ENCODE results near the gene TLR8. TPM values are rescaled to one million over a fixed set of nuclear protein-coding genes. Genes with fewer than 3 reads are reported as not detected.

The TLR8 gene
- not detected for total RNA-seq

DNA sequence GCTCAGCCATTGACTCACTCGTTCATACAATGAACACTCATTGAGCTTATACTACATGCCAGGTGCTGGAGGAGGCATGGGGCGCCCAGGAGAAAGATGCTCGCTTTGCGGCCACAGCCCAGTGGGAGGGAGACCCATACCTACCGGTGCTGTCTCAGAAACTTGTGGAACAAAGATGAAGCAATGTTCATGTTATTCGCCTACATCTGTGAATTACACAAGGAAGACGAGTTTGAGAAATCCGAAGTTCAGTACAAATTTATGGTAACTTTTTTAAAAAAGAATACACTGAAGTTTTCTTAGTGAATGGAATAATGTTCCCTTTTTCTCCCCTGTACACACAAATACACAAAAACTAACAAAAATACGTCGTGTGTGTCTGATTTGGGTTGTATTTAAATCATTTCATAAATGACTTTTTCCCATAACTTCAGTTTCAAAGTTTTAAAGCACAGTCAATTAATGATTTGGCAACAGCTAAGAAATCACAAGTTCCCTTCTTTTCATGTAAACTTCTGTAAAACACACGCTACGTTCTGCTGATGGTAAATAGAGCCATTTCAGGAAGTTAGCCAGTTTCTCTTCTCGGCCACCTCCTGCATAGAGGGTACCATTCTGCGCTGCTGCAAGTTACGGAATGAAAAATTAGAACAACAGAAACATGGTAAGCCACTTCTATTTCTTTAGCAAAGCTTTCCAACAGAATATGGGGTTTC, at the start of gene TLR8:
Gene TLR8, plus strand, starts transcription at position 575 of the 716 bp plus-strand sequence. Its CDS starts 87 bp downstream, at position 662.
- no peak for DNase-seq

DNA sequence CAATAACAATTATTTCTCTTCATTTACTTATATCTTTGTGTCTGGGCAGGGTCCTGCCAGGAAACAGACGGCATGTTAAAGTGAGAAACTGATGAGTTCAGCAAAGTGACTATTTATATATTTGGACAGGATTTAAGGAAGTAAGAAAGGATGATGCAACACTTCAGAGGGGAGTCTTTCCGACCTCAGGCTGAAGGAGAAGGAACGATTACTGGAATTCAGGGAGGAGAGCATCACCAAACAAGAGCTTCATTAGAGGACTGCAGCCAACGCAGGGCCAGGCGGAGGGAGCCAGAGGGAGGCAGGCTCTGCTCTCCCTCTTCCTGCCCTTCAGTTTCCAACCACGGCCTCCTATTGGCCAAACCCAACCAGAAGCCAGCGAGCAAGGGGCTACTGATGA, 41.1 kb upstream of the TLR8 start:
- no peak for DNase-seq

DNA sequence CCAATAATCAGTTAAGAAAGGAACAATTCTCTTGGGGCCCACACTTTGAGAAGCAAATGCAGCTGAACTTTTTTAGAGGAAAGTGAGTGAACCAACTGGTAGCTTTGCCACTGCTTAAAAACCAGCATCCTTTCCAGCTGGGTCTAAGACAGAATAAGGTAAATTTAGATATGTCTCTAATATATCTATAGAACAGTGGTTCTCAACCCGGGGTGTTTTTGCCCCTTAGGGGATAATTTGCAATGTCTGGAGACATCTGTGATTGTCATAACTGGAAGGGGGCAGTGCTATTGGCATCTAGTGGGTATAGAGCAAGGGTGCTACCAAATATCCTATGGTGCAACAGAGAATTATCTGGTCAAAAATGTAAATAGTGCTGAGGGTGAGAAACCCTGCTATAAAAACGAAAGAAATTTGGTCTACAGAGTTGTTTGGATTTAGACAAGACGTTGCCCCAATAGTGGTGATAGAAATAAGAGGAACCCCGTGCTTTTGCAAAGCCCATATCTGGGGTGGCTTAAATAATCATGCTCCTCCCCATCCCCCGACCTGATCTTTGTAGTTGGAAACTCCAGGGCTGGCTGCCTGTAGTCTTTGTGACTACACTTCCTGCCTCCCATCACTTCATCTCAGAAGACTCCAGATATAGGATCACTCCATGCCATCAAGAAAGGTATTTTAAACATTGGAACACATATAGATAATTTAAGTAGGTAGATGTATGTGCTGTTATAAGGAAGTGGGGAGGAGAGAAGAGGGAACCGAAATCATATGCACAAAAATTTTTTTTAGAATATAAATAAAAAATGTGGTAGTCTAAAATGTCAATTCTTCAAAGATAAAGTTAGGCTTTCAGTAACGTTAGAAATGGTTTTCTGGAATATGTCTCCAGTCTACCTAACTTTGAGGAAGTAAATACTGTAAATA, 39.7 kb upstream of the TLR8 start, which contains the start of gene TLR7:
Gene TLR7, plus strand, starts transcription at position 622 of the 927 bp plus-strand sequence. CDS start 507 bp downstream, outside the sequence.
- no peak for DNase-seq

DNA sequence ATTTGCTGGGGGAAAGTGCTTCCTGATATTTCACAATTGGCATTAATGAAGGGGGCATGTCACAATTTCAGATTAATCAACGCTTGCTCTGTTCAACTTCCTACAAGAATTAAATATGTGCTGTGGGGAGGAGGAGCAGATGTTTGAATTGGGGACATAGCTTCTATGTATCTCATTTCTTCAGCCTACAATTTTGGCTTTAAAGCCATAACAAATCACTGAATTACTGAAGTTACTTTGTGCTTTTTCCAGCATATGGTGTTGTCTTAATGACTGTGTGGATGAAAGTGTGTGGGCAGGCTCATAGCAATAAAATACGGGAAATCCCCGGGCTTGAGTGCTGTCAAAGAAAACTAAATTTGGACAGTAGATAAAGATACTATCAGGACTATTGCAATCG, 38.7 kb upstream of the TLR8 start:
- no peak for DNase-seq

DNA sequence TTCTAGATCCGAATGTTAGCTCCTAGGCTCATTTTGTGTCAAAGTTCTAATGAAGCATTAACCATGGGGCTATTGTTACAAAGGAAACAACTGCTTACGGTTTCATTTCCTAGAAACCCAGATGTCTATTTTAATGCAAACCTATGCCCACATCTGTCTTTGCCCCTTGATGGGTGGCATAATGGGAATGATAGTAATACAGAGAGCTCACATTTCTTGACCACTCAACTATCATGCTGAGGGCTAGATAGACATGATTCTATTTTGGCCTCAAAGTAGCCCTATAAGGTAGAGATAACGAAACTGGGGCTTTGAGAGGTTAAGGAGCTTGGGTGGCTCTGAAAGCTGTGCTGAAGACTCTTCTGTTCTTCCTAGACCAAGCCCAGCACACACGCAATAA, 37.7 kb upstream of the TLR8 start:
- DNase-seq: no peak

DNA sequence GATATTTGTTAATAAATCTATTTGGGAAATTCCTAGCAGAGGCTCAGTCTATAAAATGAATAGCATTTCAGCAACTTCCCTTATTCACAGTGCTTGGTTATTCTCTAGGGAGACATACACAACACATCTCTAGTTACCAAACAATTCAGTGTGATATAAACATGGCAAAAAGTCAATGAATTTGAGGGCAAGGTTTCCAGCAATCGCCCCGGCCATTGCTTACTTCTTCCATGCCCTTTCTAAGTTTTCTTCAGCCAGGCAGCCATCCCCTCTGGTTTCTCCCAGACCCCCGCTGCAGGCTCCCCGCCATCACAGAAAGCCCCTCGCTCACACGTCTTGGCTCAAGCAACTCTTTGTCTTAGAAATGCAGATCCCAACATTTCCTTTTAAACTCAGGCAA, 35.2 kb upstream of the TLR8 start:
- no peak for DNase-seq

DNA sequence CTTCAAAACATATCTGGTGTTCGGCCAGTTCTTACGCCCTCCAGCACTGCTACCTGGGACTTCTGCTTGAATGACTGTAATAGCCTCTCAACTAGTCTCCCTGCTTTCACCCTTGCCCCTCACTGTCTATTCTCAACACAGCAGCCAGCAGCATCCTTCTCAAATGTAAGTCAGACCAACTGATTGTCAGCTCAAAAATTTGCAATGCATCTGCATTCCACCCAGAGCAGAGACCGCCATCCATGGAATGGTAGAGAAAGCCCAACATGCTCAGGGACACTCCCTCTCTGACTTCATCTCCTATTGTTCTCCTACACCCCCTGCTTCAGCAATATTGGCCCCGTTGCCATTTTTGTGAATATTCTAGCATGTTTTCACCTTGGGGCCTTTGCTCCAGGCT, 33.7 kb upstream of the TLR8 start:
- no peak for DNase-seq

DNA sequence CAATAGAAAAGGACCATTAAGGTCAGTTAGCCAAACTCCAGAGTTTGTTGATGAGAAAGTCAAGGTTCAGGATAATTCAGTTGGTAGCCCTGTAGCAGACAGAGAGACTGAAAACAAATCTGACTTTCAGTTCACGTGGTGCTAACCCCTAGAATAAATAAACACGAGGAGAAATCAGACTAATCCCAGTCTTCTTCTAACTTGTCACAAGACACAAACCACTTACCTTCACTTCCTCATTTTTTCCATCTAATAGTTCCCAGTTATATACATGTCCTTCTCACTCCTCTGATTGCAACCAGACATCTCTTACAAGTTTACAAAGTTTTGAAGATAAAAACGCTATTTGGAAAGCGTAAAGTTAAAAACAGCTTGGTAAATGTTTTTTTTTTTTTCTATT, 31.8 kb upstream of the TLR8 start:
- no peak for DNase-seq

DNA sequence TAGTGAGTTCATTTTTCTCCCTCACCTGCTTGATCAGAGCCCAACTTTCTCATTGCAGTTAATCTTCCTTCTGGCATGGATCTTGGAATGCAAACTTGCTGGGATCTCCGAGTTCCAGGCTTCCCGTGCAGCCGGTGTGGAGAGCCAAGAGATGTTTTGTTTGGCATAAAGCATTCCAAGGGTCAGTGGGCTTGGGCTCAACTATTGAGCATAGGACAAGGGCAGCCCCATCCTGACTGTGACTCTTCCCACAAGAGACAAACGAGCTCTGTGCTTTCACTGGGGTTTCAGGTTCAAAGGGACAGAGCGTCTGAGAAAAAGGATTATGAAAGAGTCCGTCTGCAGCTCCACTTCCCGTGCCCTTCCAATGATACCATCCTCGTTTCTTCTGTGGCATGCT, 29.0 kb upstream of the TLR8 start:
- DNase-seq: no peak

DNA sequence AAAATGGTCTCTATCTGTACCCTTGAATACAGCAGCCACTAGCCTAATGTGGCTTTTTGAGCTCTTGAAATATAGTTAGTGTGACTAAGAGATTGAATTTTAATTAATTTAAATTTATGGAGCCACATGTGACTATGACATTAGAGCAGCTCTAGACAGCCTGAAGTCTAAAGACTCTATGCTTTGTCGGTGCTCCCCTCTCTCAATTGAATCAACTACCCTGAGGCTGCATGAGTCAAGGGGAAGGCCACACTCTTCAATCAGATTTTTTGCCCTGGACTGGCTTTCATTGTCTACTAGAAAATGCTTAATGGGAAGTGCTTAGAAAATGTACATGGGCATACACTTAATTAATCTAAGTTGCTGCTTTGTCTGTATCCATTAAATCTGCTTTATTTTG, 27.9 kb upstream of the TLR8 start:
- no peak for DNase-seq

DNA sequence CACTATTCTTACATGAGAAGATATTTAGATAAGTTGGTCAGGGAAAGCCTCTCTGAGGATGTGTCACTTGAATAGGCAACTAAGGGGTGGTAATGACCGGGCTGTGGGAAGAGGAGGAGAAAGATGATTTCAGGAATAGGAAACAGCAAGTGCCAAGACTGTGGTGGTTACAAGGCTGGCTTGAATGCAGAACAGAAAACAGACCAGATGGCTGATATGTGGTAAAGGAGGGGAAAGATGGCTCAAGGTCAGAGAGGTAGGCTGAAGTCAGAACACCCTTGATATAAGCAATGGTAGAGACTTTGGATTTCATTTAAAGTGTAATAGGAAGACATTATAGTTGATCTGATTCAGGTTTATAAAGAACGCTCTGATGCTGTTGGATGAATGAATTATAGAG, 24.5 kb upstream of the TLR8 start:
- DNase-seq: no peak

DNA sequence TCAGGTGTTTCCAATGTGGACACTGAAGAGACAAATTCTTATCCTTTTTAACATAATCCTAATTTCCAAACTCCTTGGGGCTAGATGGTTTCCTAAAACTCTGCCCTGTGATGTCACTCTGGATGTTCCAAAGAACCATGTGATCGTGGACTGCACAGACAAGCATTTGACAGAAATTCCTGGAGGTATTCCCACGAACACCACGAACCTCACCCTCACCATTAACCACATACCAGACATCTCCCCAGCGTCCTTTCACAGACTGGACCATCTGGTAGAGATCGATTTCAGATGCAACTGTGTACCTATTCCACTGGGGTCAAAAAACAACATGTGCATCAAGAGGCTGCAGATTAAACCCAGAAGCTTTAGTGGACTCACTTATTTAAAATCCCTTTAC, 20.9 kb upstream of the TLR8 start:
- no peak for DNase-seq

DNA sequence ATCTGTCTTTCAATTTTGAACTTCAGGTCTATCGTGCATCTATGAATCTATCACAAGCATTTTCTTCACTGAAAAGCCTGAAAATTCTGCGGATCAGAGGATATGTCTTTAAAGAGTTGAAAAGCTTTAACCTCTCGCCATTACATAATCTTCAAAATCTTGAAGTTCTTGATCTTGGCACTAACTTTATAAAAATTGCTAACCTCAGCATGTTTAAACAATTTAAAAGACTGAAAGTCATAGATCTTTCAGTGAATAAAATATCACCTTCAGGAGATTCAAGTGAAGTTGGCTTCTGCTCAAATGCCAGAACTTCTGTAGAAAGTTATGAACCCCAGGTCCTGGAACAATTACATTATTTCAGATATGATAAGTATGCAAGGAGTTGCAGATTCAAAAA, 19.9 kb upstream of the TLR8 start:
- DNase-seq: no peak

DNA sequence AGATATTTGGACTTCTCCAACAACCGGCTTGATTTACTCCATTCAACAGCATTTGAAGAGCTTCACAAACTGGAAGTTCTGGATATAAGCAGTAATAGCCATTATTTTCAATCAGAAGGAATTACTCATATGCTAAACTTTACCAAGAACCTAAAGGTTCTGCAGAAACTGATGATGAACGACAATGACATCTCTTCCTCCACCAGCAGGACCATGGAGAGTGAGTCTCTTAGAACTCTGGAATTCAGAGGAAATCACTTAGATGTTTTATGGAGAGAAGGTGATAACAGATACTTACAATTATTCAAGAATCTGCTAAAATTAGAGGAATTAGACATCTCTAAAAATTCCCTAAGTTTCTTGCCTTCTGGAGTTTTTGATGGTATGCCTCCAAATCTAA, 19.3 kb upstream of the TLR8 start:
- DNase-seq: no peak

DNA sequence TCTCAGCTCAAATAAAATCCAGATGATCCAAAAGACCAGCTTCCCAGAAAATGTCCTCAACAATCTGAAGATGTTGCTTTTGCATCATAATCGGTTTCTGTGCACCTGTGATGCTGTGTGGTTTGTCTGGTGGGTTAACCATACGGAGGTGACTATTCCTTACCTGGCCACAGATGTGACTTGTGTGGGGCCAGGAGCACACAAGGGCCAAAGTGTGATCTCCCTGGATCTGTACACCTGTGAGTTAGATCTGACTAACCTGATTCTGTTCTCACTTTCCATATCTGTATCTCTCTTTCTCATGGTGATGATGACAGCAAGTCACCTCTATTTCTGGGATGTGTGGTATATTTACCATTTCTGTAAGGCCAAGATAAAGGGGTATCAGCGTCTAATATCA, 18.7 kb upstream of the TLR8 start:
- no peak for DNase-seq

DNA sequence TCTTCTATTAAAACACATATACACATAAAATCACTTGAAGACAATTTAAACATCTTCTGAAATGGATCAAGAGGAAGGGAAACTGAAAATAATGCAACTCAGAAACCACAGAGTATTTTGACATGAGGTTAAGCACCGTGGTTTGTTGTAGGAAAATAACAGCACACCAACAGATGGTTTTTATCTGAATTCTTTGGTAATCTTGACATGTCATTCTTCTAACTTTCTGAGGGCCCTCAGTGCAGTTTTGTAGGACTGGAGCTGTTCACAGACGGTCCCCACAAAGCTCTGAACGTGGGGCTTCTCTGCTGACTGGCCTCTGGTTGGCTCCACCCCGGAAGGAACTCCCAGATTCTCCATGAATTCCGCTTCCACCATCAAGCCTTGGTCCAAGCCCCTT, 16.0 kb upstream of the TLR8 start:
- no peak for DNase-seq

DNA sequence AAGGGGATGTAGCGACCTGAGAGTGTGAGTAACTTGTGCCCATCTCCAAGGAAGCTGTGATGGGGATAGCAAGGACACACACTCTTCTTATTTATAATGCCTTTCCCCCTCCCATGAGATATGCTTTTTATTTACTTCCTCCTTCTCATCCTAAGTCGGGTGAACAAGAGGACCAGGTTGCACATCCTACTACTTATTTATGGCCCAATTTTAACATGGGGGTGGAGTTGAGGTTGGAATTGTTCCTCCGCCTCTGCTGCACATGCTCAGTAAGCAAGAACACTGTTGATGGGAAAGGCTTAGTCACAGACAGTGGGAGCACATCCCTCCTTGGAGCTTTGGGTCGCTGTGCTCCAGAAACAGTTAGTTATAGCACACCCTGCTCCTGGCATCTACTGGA, 15.2 kb upstream of the TLR8 start:
- no peak for DNase-seq

DNA sequence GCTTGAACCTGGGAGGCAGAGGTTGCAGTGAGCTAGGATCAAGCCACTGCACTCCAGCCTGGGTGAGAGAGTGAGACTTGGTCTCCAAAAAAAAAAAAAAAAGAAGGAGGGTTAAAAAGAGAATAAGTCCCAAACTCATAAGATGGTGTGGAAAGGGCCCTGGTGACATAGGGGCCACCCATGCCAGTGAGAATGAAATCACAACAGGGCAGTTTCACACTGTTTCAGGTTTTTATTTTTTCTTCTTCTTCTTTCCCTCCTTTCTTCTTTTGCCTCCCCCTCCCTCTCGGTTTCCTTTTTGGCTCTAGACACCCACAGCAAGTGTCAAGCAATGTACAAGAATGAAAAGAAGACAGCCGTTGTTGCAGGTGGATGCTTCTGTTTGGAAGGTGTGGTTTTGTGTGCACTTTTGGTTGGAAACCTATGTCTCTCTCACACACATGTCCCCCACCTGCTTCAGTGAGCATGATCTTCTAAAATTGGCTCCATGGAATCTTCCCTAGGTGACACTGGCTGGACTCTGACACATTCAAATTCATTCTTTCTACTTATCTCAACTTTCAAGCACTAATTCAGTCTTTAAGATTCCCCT, 14.4 kb upstream of the TLR8 start:
- DNase-seq: no peak

DNA sequence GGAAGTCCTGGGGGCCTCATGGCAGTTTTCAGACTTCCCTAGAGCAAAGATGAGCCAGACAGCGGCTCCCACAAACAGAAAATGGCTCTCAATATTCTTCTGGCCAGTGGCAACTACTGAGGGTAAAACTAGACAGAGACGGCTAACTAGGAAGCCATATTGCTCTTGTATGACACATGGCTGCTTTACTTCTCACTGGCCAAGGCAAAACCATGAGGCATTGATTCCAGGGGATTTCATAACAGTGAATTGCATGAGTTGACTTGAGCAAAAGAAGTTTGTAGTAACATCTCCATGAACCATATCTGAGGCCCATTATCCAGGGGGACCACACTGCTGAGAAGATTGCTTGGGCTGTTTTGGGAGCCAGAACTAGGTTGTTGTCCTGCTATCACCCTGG, 13.7 kb upstream of the TLR8 start:
- DNase-seq: no peak

DNA sequence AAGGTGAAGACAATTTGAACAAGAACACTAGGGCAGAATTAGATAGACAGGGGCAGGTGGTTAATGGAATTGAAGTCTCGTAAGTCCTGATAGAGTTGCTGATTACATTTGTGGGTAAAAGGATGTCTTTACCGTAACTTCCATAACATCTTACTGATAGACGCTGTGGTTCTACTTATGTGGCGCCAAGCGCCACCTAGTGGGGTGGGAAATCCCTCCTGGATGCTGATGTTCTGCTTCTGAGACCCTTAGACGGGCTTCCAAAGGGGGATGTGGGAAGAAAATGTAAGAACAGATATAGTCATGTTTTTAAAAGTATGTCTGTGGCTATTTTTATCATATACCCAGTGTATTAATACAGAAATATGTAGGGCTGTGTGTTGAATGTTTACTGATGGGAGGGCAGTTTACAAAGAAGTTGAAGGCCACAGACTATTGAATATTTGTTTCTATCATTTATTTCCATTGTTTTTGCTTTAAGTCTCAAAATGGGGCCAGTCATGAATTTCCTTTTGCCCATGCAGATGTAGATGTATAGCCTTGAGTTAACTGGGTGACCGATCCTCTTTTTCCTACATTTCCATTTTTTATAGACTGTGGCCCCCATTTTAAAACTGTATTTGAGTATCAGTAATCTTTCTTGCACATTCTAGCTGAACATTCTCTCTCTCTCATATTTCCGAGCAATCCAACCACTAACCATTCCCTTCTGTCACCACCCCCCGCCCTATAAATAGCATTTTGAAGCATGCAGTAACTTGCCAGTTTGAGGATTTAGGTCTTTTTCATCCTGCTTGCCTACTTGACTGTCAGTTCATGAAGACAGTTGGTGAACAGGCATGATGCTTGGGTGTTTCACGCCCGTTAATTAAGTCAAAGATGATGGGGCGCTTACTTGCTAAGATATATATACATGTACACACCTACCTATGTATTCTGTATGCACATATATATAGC, 12.1 kb upstream of the TLR8 start:
- DNase-seq: peak; percentile 35

DNA sequence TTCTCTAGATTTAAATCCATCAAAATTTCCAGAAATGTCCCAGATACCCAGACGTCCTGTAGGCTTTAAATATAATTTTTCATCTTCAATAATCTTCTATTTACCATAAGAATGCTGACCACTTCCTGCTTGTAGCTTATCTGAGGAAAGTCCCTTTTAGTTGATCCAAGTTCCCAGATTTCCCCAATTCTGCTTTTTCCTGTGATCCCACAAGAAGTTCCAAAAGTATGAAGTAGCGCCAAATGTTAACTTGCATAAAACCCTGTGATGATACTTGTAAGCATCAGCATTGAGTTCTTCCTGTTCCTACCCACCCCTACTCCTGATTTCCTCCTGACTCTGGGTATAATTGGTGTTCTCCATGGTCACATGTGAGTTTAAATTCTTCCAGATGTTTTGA, 10.6 kb upstream of the TLR8 start:
- no peak for DNase-seq

DNA sequence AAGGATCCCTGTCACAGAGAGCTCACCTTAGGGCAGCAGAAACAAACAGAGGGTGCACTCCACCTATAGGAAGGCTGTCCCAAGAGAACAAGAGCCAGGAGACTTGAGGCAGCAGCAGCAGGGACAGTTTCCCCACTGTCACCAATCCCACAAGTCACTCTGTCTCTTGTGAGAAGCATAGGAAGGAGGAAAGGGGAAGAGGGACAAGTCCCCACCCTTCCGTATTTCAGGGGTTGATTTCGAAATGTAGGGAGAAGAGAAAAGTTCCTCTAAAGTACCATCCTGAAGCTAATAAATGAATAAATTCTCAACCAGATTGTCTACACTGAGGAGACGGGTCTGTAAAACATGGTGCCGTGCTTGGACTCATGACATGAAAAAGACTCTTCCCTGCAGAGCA, 9.5 kb upstream of the TLR8 start:
- DNase-seq: no peak
